NT2/D1 (cell line): Measurements from ENCODE around the gene FAM151B.
"Not testable (repeated sequence)": the region's sequence is repeated elsewhere in the genome, so short reads cannot be mapped to it uniquely, and the experiment has no call there.

Experiments
- DNase-seq: peaks from one replicate; pipeline ENCODE4 v3.0.0-alpha.2; 2011; ENCODE audit warnings: low read depth, low spot score
- H3K27me3 ChIP-seq: 2 replicates; pipeline ENCODE4 v1.6.0; 2011; ENCODE audit warnings: mild to moderate bottlenecking; ENCODE audit not compliant: insufficient read length, insufficient read depth
- H3K36me3 ChIP-seq: 2 replicates; pipeline ENCODE4 v1.6.1; 2011; ENCODE audit warnings: mild to moderate bottlenecking, low read length, mixed read lengths; ENCODE audit not compliant: insufficient read depth, insufficient read length
- H3K4me1 ChIP-seq: 2 replicates; pipeline ENCODE4 v1.5.1; 2011; ENCODE audit not compliant: insufficient read depth, insufficient read length
- H3K4me3 ChIP-seq: 2 replicates; pipeline ENCODE4 v1.5.1; 2011; ENCODE audit warnings: low read depth; ENCODE audit not compliant: insufficient read length
- H3K9ac ChIP-seq: 2 replicates; pipeline ENCODE4 v1.6.0; 2011; ENCODE audit warnings: low read depth; ENCODE audit not compliant: insufficient read length
- H3K9me3 ChIP-seq: 2 replicates; pipeline ENCODE4 v1.5.1; 2011; ENCODE audit warnings: mild to moderate bottlenecking, low read length; ENCODE audit not compliant: insufficient read depth
- SUZ12 ChIP-seq: IDR thresholded peaks from 2 replicates; pipeline ENCODE4 v1.6.1; 2011; ENCODE audit not compliant: insufficient read length, insufficient read depth; ENCODE audit errors: extremely low read depth
- YY1 ChIP-seq: IDR thresholded peaks from 2 replicates; pipeline ENCODE4 v1.6.1; 2011; ENCODE audit not compliant: insufficient read length, insufficient read depth
- ZNF274 ChIP-seq: IDR thresholded peaks from 2 replicates; pipeline ENCODE4 v1.6.1; 2011; ENCODE audit warnings: mild to moderate bottlenecking, low read depth, low read length

FAM151B gene

GRCh38 chr5:80482578-80482977 is 5.3 kb upstream of the FAM151B start:
- no peak for TF ChIP-seq SUZ12
- no peak for TF ChIP-seq YY1
- no peak for DNase-seq
- Histone ChIP-seq H3K36me3 (peaks cover 17% of the 10 kb centered on the region), H3K9ac (no peak overlapping the region), H3K27me3 (no peaks in the 10 kb centered on the region), H3K4me1 (no peaks in the 10 kb centered on the region), H3K4me3 (no peak overlapping the region), H3K9me3 (peaks cover 8% of the 10 kb centered on the region; the same call in 1 of the 2 replicates)

- H3K36me3 ChIP-seq: peaks cover 17% of the 10 kb centered on the region
- no peak for DNase-seq
- H3K9me3 ChIP-seq: peaks cover 8% of the 10 kb centered on the region; the same call in 1 of the 2 replicates
- H3K27me3 ChIP-seq: no peaks in the 10 kb centered on the region
- H3K4me3 ChIP-seq: no peak overlapping the region
- no peak overlapping the region for H3K9ac ChIP-seq
- no peaks in the 10 kb centered on the region for H3K4me1 ChIP-seq
- TF ChIP-seq SUZ12 (no peak), YY1 (no peak), ZNF274 (no peak)
Measured at GRCh38 chr5:80483636-80484232, 4.2 kb upstream of the FAM151B start.

- no peak for TF ChIP-seq YY1
- H3K4me1 ChIP-seq: no peaks in the 10 kb centered on the region
- H3K36me3 ChIP-seq: peaks cover 17% of the 10 kb centered on the region
- H3K4me3 ChIP-seq: peak overlapping the region; percentile 58
- no peaks in the 10 kb centered on the region for H3K27me3 ChIP-seq
- peaks cover 8% of the 10 kb centered on the region; the same call in 1 of the 2 replicates for H3K9me3 ChIP-seq
- no peak for DNase-seq
- peak overlapping the region; percentile 74 for H3K9ac ChIP-seq
Measured at GRCh38 chr5:80487444-80487828, 464 bp upstream of the FAM151B start.

DNA sequence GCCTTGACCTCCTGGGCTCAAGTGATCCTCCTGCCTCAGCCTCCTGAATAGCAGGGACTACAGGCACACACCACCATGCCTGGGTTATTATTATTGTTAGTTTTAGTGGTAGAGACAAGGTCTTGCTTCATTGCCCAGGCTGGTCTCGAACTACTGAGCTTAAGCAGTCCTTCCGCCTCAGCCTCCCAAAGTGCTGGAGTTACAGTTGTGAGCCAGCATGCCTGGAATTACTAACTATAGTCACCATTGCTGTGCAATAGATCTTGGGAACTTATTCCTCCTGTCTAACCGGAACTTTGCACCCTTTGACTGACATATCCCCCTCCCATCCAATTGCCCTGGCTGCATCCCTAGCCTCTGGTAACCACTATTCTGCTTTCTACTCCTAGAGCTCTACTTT is 3.4 kb downstream of the FAM151B start:
- TF ChIP-seq SUZ12 (no peak), YY1 (no peak), ZNF274 (no peak)
- no peaks in the 10 kb centered on the region for H3K4me1 ChIP-seq
- DNase-seq: no peak

DNA sequence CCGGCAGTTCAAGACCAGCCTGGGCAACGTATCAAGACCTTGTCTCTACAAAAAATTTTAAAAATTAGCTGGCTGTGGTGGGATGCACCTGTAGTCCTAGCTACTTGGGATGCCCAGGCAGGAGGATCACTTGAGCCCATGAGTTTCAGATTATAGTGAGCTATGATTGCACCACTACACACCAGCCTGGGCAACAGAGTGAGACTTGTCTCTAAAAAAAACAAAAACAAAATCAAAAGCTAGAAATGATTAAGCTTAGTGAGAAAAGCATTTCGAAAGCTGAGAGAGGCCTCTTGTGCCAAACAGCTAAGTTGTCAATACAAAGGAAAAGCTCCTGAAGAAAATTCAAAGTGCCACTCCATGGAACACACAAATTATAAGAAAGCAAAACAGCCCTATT is 4.8 kb downstream of the FAM151B start:
- no peak overlapping the region for H3K9ac ChIP-seq

More for the DNA sequence above, 3.4 kb downstream of the FAM151B start:
- no peak overlapping the region for H3K4me3 ChIP-seq
- H3K36me3 ChIP-seq: no peaks in the 10 kb centered on the region
- no peaks in the 10 kb centered on the region; the same call in 1 of the 2 replicates for H3K9me3 ChIP-seq
- H3K27me3 ChIP-seq: no peaks in the 10 kb centered on the region
- H3K9ac ChIP-seq: no peak overlapping the region

DNA sequence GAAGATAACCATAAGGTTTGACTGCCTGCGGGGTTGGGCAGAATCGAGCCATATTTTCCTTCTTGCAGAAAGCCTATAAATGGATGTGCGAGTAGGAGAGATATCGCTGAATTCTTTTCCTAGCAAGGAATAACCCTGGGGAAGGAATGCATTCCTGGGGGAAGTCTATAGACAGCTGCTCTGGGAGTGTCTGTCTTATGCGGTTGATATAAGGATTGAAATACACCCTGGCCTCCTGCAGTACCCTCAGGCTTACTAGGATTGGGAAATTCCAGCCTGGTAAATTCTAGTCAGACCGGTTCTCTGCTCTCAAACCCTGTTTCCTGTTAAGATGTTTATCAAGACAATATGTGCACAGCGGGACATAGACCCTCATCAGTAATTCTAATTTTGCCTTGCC is 5.5 kb downstream of the FAM151B start:
- H3K9me3 ChIP-seq, H3K36me3 ChIP-seq, H3K4me3 ChIP-seq, H3K9ac ChIP-seq, DNase-seq, H3K4me1 ChIP-seq, H3K27me3 ChIP-seq: not testable (repeated sequence)

More for the DNA sequence above, 4.8 kb downstream of the FAM151B start:
- TF ChIP-seq YY1: no peak
- TF ChIP-seq SUZ12: no peak
- TF ChIP-seq ZNF274: no peak
- no peak overlapping the region for H3K4me3 ChIP-seq
- H3K36me3 ChIP-seq: no peaks in the 10 kb centered on the region
- no peaks in the 10 kb centered on the region; the same call in 1 of the 2 replicates for H3K9me3 ChIP-seq
- no peaks in the 10 kb centered on the region for H3K27me3 ChIP-seq
- no peak for DNase-seq
- no peaks in the 10 kb centered on the region for H3K4me1 ChIP-seq

DNA sequence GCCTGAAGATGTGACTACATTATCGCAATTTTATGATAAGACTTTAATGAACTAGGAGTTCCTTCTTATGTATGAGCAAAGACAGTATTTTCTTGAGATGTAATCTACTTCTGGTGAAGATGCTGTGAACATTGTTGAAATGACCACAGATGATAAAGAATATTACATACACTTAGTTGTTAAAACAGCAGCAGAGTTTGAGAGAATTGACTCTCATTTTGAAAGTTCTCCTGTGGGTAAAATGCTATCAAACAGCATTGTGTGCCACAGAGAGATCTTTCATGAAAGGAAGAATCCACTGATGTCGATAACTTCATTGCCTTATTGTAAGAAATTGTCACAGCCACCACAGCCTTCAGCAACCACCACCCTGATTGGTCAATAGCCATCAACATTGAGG is 8.0 kb downstream of the FAM151B start:
- H3K4me3 ChIP-seq: no peak overlapping the region
- no peaks in the 10 kb centered on the region for H3K27me3 ChIP-seq
- no peaks in the 10 kb centered on the region for H3K4me1 ChIP-seq
- H3K9me3 ChIP-seq: no peaks in the 10 kb centered on the region; the same call in 1 of the 2 replicates
- DNase-seq: no peak
- no peaks in the 10 kb centered on the region for H3K36me3 ChIP-seq
- no peak for TF ChIP-seq SUZ12
- TF ChIP-seq YY1: no peak
- TF ChIP-seq ZNF274: no peak
- H3K9ac ChIP-seq: no peak overlapping the region

DNA sequence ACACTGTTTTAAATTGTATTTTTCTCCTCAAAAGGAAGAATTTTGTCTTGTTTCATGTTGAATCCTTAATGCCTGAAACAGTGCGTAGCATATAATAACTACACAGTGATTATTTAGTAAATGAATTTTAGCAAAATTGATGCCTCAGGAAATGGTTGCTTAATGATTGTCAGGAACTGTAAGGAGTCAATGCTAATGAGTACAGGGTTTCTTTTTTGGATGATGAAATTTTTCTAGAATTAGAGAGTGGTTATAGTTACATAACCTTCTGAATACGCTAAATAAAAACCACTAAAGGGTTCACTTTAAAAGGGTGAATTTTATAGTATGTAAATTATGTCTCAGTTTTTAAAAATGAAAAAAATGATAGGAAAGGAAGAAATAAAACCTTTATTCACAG is 14.9 kb downstream of the FAM151B start:
- Histone ChIP-seq H3K4me3 (no peak overlapping the region), H3K27me3 (no peaks in the 10 kb centered on the region), H3K36me3 (no peaks in the 10 kb centered on the region), H3K4me1 (no peaks in the 10 kb centered on the region), H3K9ac (no peak overlapping the region), H3K9me3 (no peaks in the 10 kb centered on the region)
- DNase-seq: no peak
- TF ChIP-seq ZNF274 (no peak), YY1 (no peak), SUZ12 (no peak)
